H1 (cell line): ENCODE measurements around the gene GALNT15. TPM values are rescaled to one million over a fixed set of nuclear protein-coding genes. Genes with fewer than 3 reads are reported as not detected.

ENCODE experiments used
- BRCA1 ChIP-seq: IDR thresholded peaks from 2 replicates; pipeline ENCODE4 v1.6.1; 2012; ENCODE audit warnings: low read depth, low read length, improper control_type of control experiment
- GTF2F1 ChIP-seq: IDR thresholded peaks from 2 replicates; pipeline ENCODE4 v1.6.1; 2012; ENCODE audit warnings: low read depth, low read length, improper control_type of control experiment, borderline replicate concordance
- POLR2A ChIP-seq, 2 experiments: IDR thresholded peaks; 1 replicate in 1 of 2; 2 replicates in 1 of 2; pipeline ENCODE4 v1.6.1; 2011; ENCODE audit warnings: low read depth in 2 of 2, low read length in 2 of 2, mild to moderate bottlenecking in 2 of 2; ENCODE audit errors: control extremely low read depth in 1 of 2
- polyA plus RNA-seq, 7 experiments: library from polyadenylated mRNA; depleted of rRNA in 3 of 7; stranded (reverse) in 5 of 7; unstranded in 2 of 7; fragments of >200 nt in 5 of 7; fragments of 200-250 nt in 2 of 7; gene quantifications; 1 replicate in 5 of 7; 2 replicates in 1 of 7; 4 replicates in 1 of 7; pipeline versions ENCODE4 v1.2.1 to v1.2.3, GENCODE V29; 2011 to 2013; ENCODE audit warnings: missing spikeins in 2 of 7, mixed read lengths in 2 of 7
- total RNA-seq: library from RNA; stranded (reverse); fragmentation: NEBNext Ultra II Directional; extraction: Animal tissue kit (Norgen Biotek cat#: 25700); gene quantifications from 2 replicates; pipeline ENCODE4 v1.2.1, GENCODE V29; 2021

Gene GALNT15
- total and polyA plus RNA-seq, 2 of the 8 experiments (the other 6 are each of a cell fraction or from before 2014, with no cell fraction given) = 0.02 TPM; not detected in 1

- no peak for TF ChIP-seq BRCA1
- no peak for TF ChIP-seq GTF2F1
- no peak for TF ChIP-seq POLR2A (IDR thresholded peaks at IDR 0.05; ENCODE audit: control extremely low read depth in 1 of 2, low read depth in 2 of 2, low read length in 2 of 2)
Measured at GRCh38 chr3:16134173-16134928, 40.1 kb upstream of the GALNT15 start (continued).
